GM20431 (cell line): ENCODE results near the gene TMIE.

ENCODE experiments used
- in situ Hi-C: fragments of 300-500 bp; cut with MseI, MboI; formaldehyde crosslinking; loops from one replicate; pipeline ENCODE4 v1.15.0; 2020; ENCODE audit warnings: low sequenced_read_pairs; ENCODE audit not compliant: unreplicated experiment

The TMIE gene

GRCh38 chr3:46681856-46682540 lies 19.2 kb upstream of the TMIE start:
- in situ Hi-C loops = no loop called here

GRCh38 chr3:46682974-46683373 lies 18.2 kb upstream of the TMIE start:
- in situ Hi-C loops = no loop called here

GRCh38 chr3:46684891-46685290 lies 16.3 kb upstream of the TMIE start:
- in situ Hi-C loops = no loop called here

- in situ Hi-C loops = no loop called here
These were observed 15.7 kb upstream of the TMIE start for GRCh38 chr3:46685446-46685845.

- in situ Hi-C loops = no loop called here
These were observed 10.4 kb upstream of the TMIE start for GRCh38 chr3:46690798-46691197.

GRCh38 chr3:46692566-46692990 lies 8.6 kb upstream of the TMIE start:
- in situ Hi-C loops = no loop called here

GRCh38 chr3:46693038-46693891 lies 7.9 kb upstream of the TMIE start, which contains the start of gene ALS2CL:
Gene ALS2CL, minus strand, starts transcription at chr3:46693679. Its CDS starts 4,239 bp downstream, at chr3:46689440.
- in situ Hi-C loops = no loop called here

- in situ Hi-C loops = no loop called here
These were observed 7.3 kb upstream of the TMIE start for GRCh38 chr3:46693892-46694226.

GRCh38 chr3:46694520-46694919 lies 6.7 kb upstream of the TMIE start:
- in situ Hi-C loops = no loop called here

GRCh38 chr3:46695177-46695961 lies 5.8 kb upstream of the TMIE start:
- in situ Hi-C loops = no loop called here

GRCh38 chr3:46695962-46696894 lies 5.0 kb upstream of the TMIE start:
- in situ Hi-C loops = no loop called here

- in situ Hi-C loops = loop anchor here (10.0 to 25.0 kb wide), 2 partner anchors 195 to 637 kb away; no protein-coding TSS in a partner anchor
These were observed 1.3 kb upstream of the TMIE start for GRCh38 chr3:46699676-46700523.

GRCh38 chr3:46700772-46701171 lies 420 bp upstream of the TMIE start:
- in situ Hi-C loops = loop anchor here (10.0 to 25.0 kb wide), 2 partner anchors 194 to 637 kb away; no protein-coding TSS in a partner anchor

GRCh38 chr3:46702246-46703012 lies 1.2 kb downstream of the TMIE start:
- in situ Hi-C loops = loop anchor here (10.0 to 25.0 kb wide), 2 partner anchors 192 to 635 kb away; no protein-coding TSS in a partner anchor

- in situ Hi-C loops = loop anchor here (10.0 to 25.0 kb wide), 2 partner anchors 192 to 634 kb away; no protein-coding TSS in a partner anchor
These were observed 1.9 kb downstream of the TMIE start for GRCh38 chr3:46703013-46703520.

- in situ Hi-C loops = loop anchor here (10.0 to 25.0 kb wide), 2 partner anchors 190 to 633 kb away; no protein-coding TSS in a partner anchor
These were observed 3.2 kb downstream of the TMIE start for GRCh38 chr3:46704346-46704745.

- in situ Hi-C loops = loop anchor here (10.0 to 25.0 kb wide), 2 partner anchors 190 to 632 kb away; no protein-coding TSS in a partner anchor
These were observed 3.9 kb downstream of the TMIE start for GRCh38 chr3:46705022-46705530.
